HepG2 (cell line): ENCODE results near the gene AJM1. TPM values are rescaled to one million over a fixed set of nuclear protein-coding genes. Genes with fewer than 3 reads are reported as not detected.

Experiments
- ADNP ChIP-seq: sonication (generic); formaldehyde crosslinking; IDR thresholded peaks from 2 replicates; pipeline ENCODE4 v1.4.0; 2020; ENCODE audit warnings: missing genetic modification reagents
- ARHGAP35 ChIP-seq: sonication (generic); formaldehyde crosslinking; IDR thresholded peaks from 2 replicates; pipeline ENCODE4 v1.9.0; 2022; ENCODE audit warnings: mild to moderate bottlenecking, inconsistent platforms, moderate library complexity, missing genetic modification reagents, borderline replicate concordance
- BRD4 ChIP-seq: sonication (generic); formaldehyde crosslinking; IDR thresholded peaks from 2 replicates; pipeline ENCODE4 v1.4.0; 2020; ENCODE audit warnings: missing genetic modification reagents
- HNRNPUL1 ChIP-seq: fragments of 200-400 bp; formaldehyde crosslinking; IDR thresholded peaks from 2 replicates; pipeline ENCODE4 v1.6.1; 2017; ENCODE audit warnings: low read depth, mild to moderate bottlenecking, low read length, moderate library complexity
- HOXA9 ChIP-seq: sonication (generic); formaldehyde crosslinking; IDR thresholded peaks from 2 replicates; pipeline ENCODE4 v1.8.1; 2022; ENCODE audit warnings: missing genetic modification reagents, mild to moderate bottlenecking, moderate library complexity, borderline replicate concordance
- KLF11 ChIP-seq: IDR thresholded peaks from 2 replicates; pipeline ENCODE4 v1.6.1; 2016; ENCODE audit warnings: missing compliant biosample characterization
- MTF1 ChIP-seq: sonication (generic); formaldehyde crosslinking; IDR thresholded peaks from 2 replicates; pipeline ENCODE4 v1.5.0; 2020; ENCODE audit warnings: missing genetic modification reagents
- MXD3 ChIP-seq: IDR thresholded peaks from 2 replicates; pipeline ENCODE4 v1.6.1; 2016; ENCODE audit warnings: mild to moderate bottlenecking, missing biosample characterization, missing genetic modification reagents
- REL ChIP-seq: sonication (generic); formaldehyde crosslinking; conservative IDR thresholded peaks from 2 replicates; pipeline ENCODE4 v1.8.0; 2022; ENCODE audit warnings: mild to moderate bottlenecking, missing genetic modification reagents, moderate library complexity
- RFXANK ChIP-seq: IDR thresholded peaks from 2 replicates; pipeline ENCODE4 v1.6.1; 2016
- SMARCE1 ChIP-seq: fragments of 450-650 bp; IDR thresholded peaks from 2 replicates; pipeline ENCODE4 v1.6.1; 2017; ENCODE audit warnings: borderline replicate concordance
- SNAPC2 ChIP-seq: sonication (generic); formaldehyde crosslinking; IDR thresholded peaks from 2 replicates; pipeline ENCODE4 v1.8.1; 2022; ENCODE audit warnings: mild to moderate bottlenecking, missing genetic modification reagents
- ZBTB43 ChIP-seq: sonication (generic); formaldehyde crosslinking; conservative IDR thresholded peaks from 2 replicates; pipeline ENCODE4 v1.4.0; 2020; ENCODE audit warnings: missing genetic modification reagents
- ZFP82 ChIP-seq: sonication (generic); formaldehyde crosslinking; IDR thresholded peaks from 2 replicates; pipeline ENCODE4 v1.5.1; 2020; ENCODE audit warnings: mild to moderate bottlenecking, missing genetic modification reagents, borderline replicate concordance
- ZNF17 ChIP-seq: sonication (generic); formaldehyde crosslinking; IDR thresholded peaks from 2 replicates; pipeline ENCODE4 v1.5.0; 2020; ENCODE audit warnings: mild to moderate bottlenecking, missing genetic modification reagents
- ZNF589 ChIP-seq: sonication (generic); formaldehyde crosslinking; conservative IDR thresholded peaks from 2 replicates; pipeline ENCODE4 v1.8.0; 2022; ENCODE audit warnings: mild to moderate bottlenecking, moderate library complexity, missing genetic modification reagents
- ZNF703 ChIP-seq: sonication (generic); formaldehyde crosslinking; IDR thresholded peaks from 2 replicates; pipeline ENCODE4 v1.5.1; 2020; ENCODE audit warnings: missing genetic modification reagents, mild to moderate bottlenecking, moderate library complexity, borderline replicate concordance
- ZNF713 ChIP-seq: sonication (generic); formaldehyde crosslinking; IDR thresholded peaks from 2 replicates; pipeline ENCODE4 v1.4.0; 2020; ENCODE audit warnings: mild to moderate bottlenecking, missing genetic modification reagents
- polyA plus RNA-seq, 8 experiments: library from polyadenylated mRNA; depleted of rRNA in 3 of 8; stranded (reverse) in 7 of 8; unstranded in 1 of 8; fragments of >200 nt; fragmentation: Illumina TruSeq in 4 of 8; extraction: Trizol in 4 of 8; gene quantifications; 2 replicates each; pipeline versions ENCODE4 v1.2.1 to v1.2.3, GENCODE V29; 2011 to 2016; ENCODE audit warnings: low read depth in 4 of 8, missing spikeins in 1 of 8, mixed read lengths in 1 of 8; ENCODE audit not compliant: insufficient read depth in 1 of 8
- total RNA-seq, 5 experiments: library from RNA; depleted of rRNA; stranded (reverse); fragments of >200 nt; fragmentation: Illumina TruSeq; extraction: Trizol; gene quantifications; 2 replicates each; pipeline ENCODE4 v1.2.3, GENCODE V29; 2016; ENCODE audit warnings: low read depth in 1 of 5
- TF ChIP-seq, protein P1 (sequence below): sonication (generic); formaldehyde crosslinking; IDR thresholded peaks from 2 replicates; pipeline ENCODE4 v1.5.0; 2020; ENCODE audit warnings: missing genetic modification reagents
- TF ChIP-seq, protein P2 (sequence below): sonication (generic); formaldehyde crosslinking; IDR thresholded peaks from 2 replicates; pipeline ENCODE4 v1.4.0; 2020; ENCODE audit warnings: missing genetic modification reagents, mild to moderate bottlenecking, borderline replicate concordance

The AJM1 gene
- total and polyA plus RNA-seq, 2 of the 13 experiments (the other 11 are each of a cell fraction or from before 2014, with no cell fraction given): 1.1 to 1.2 TPM

- no peak for TF ChIP-seq ZBTB43 (CRISPR knock-in tag)
- no peak for TF ChIP-seq ADNP (CRISPR knock-in tag)
- TF ChIP-seq, protein P1, sequence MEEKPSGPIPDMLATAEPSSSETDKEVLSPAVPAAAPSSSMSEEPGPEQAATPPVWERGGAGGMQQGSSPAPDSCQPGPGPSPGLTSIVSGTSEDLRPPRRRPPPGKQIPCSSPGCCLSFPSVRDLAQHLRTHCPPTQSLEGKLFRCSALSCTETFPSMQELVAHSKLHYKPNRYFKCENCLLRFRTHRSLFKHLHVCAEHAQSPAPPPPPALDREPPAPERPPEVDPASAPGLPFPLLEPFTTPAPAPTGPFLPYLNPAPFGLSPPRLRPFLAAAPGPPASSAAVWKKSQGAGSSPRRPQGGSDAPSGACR (CRISPR knock-in tag): no peak
- no peak for TF ChIP-seq KLF11 (CRISPR knock-in tag)
- TF ChIP-seq SNAPC2: 0 out of 2 replicates have a peak, but pooled peaks have one; percentile 43
- no peak for TF ChIP-seq ZNF703 (CRISPR knock-in tag)
- TF ChIP-seq MTF1 (CRISPR knock-in tag): no peak
- TF ChIP-seq BRD4 (CRISPR knock-in tag): no peak
- no peak for TF ChIP-seq ZNF17 (CRISPR knock-in tag)
- no peak for TF ChIP-seq HNRNPUL1
- TF ChIP-seq ZNF589 (CRISPR knock-in tag): no peak; the same call in 1 of the 2 replicates
- TF ChIP-seq HOXA9 (CRISPR knock-in tag): no peak
- no peak; the same call in 1 of the 2 replicates for TF ChIP-seq ARHGAP35
- TF ChIP-seq, protein P2, sequence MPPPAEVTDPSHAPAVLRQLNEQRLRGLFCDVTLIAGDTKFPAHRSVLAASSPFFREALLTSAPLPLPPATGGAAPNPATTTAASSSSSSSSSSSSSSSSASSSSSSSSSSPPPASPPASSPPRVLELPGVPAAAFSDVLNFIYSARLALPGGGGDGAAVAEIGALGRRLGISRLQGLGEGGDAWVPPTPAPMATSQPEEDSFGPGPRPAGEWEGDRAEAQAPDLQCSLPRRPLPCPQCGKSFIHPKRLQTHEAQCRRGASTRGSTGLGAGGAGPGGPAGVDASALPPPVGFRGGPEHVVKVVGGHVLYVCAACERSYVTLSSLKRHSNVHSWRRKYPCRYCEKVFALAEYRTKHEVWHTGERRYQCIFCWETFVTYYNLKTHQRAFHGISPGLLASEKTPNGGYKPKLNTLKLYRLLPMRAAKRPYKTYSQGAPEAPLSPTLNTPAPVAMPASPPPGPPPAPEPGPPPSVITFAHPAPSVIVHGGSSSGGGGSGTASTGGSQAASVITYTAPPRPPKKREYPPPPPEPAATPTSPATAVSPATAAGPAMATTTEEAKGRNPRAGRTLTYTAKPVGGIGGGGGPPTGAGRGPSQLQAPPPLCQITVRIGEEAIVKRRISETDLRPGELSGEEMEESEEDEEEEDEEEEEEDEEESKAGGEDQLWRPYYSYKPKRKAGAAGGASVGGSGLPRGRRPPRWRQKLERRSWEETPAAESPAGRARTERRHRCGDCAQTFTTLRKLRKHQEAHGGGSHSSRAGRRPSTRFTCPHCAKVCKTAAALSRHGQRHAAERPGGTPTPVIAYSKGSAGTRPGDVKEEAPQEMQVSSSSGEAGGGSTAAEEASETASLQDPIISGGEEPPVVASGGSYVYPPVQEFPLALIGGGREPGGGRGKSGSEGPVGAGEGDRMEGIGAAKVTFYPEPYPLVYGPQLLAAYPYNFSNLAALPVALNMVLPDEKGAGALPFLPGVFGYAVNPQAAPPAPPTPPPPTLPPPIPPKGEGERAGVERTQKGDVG (CRISPR knock-in tag): no peak
- 0 out of 2 replicates have a peak, but pooled peaks have one; percentile 31 for TF ChIP-seq ZNF713 (CRISPR knock-in tag)
- TF ChIP-seq SMARCE1: no peak
- TF ChIP-seq ZFP82 (CRISPR knock-in tag): no peak
- TF ChIP-seq RFXANK (CRISPR knock-in tag): no peak
- no peak for TF ChIP-seq MXD3 (CRISPR knock-in tag)
- no peak for TF ChIP-seq REL (CRISPR knock-in tag)
These were observed 5.0 kb downstream of the AJM1 start (continued) for GRCh38 chr9:136847088-136847825.
